Fibroblast of the aortic adventitia (primary cell): ENCODE measurements around the gene TBPL1. TPM values are rescaled to one million over a fixed set of nuclear protein-coding genes. Genes with fewer than 3 reads are reported as not detected.

ENCODE experiments used
- DNase-seq: peaks from one replicate; pipeline ENCODE4 v3.0.0-alpha.2; 2010; ENCODE audit warnings: low read depth
- H3K4me3 ChIP-seq: 2 replicates; pipeline ENCODE4 v1.5.1; 2011; ENCODE audit warnings: low read depth, mild to moderate bottlenecking, control low read depth, low read length, moderate library complexity
- total RNA-seq: library from RNA; depleted of rRNA; stranded (reverse); fragments of >200 nt; gene quantifications from 2 replicates; pipeline ENCODE4 v1.2.3, GENCODE V29; 2012; ENCODE audit warnings: low replicate concordance
- TF ChIP-seq, protein P1 (sequence below): IDR thresholded peaks from 2 replicates; pipeline ENCODE4 v1.5.1; 2011; ENCODE audit warnings: mild to moderate bottlenecking, low read length, control low read depth, inconsistent platforms; ENCODE audit not compliant: insufficient read depth

Gene TBPL1
- total RNA-seq, 1 donor, result 30.2 TPM

DNA sequence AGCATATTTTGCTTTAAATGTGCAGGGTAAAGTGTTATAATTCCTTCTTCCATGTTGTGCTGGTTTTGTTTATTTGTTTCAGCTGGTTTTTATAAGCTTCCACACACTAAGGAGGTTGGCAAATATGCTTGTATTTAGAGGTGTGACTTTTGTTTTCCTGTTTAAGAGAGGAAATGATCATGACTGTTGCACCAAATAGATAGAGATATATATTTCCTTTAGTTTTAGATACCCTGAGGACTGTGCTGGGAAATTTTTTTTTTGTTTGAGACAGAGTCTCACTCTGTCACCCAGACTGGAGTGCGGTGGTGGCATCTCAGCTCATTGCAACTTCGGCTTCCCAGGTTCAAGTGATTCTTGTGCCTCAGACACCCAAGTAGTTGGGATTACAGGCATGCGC lies 5.8 kb downstream of the TBPL1 start:
- no peak for DNase-seq
- no peak overlapping the region for H3K4me3 ChIP-seq
- TF ChIP-seq, protein P1, sequence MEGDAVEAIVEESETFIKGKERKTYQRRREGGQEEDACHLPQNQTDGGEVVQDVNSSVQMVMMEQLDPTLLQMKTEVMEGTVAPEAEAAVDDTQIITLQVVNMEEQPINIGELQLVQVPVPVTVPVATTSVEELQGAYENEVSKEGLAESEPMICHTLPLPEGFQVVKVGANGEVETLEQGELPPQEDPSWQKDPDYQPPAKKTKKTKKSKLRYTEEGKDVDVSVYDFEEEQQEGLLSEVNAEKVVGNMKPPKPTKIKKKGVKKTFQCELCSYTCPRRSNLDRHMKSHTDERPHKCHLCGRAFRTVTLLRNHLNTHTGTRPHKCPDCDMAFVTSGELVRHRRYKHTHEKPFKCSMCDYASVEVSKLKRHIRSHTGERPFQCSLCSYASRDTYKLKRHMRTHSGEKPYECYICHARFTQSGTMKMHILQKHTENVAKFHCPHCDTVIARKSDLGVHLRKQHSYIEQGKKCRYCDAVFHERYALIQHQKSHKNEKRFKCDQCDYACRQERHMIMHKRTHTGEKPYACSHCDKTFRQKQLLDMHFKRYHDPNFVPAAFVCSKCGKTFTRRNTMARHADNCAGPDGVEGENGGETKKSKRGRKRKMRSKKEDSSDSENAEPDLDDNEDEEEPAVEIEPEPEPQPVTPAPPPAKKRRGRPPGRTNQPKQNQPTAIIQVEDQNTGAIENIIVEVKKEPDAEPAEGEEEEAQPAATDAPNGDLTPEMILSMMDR, result no peak

DNA sequence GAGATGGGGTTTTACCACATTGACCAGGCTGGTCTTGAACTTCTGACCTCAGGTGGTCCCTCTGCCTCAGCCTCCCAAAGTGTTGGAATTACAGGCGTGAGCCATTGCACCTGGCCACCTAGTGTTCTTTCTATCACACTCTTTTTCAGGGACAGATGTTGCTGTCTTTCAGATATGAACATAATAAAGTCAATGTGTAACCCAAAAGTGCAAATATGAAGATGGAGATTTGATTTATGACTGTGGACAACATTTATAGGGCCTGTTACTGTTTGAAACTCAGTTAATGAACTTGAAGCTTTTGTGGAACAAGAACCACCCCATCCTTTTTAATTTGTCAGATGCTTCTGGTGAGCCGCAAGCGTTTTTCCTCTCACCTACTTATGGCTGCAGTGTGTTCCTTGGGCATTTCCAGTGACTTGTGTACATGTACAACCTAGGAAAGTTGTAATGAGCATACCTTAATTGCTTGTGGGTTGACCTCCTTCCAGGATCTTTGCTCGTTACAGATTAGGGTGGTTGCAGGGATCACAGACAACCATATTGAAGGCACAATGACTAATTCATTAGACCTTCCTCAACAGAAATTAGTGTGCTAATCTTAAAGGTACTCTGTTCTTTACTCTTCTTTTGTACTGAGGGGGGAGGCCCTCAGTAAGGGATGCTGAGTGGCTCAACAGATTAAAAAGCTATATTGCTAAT lies 6.8 kb downstream of the TBPL1 start:
- no peak for DNase-seq
- no peak overlapping the region for H3K4me3 ChIP-seq
- TF ChIP-seq, protein P1, result no peak

DNA sequence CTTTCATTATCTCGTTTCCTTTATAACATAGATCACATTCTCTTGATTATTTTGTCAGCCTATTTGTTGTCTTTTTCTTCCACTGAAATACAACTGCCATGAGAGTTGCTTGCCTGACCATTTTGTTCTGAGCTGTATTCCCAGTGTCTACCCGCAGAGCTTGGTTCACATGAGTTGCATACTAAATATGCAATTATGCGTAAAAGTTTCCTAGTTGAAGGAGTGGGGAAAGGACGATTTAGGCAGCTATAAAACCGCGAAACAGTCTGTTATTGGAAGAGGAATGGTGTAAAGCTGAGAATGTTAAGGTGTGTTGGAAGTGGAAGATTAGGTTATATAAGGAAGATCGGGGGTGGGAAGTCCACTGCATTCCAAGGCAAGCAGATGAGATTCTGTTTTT lies 8.8 kb downstream of the TBPL1 start:
- TF ChIP-seq, protein P1, result no peak
- H3K4me3 ChIP-seq, result no peak overlapping the region
- no peak for DNase-seq

DNA sequence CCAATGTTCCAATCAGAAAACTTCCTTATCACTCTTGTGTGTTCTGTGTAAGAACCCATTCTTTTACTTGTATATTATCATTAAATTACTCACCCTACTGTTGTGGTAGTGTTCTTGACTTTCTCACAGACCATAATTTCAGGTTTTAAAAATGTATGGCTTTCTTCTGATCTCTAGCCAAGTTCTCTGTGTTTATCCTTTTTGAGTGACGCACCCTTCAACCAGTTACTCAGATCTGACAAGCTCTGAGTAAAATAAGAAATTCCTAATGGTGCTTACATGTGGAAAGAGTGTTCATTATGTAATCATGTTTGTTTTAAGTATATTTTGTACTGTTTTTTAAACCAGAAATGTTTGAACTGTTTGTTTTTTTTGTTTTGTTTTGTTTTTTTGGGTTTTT lies 11.0 kb downstream of the TBPL1 start:
- TF ChIP-seq, protein P1, result no peak
- peak; percentile 72 for DNase-seq
- H3K4me3 ChIP-seq, result no peak overlapping the region

DNA sequence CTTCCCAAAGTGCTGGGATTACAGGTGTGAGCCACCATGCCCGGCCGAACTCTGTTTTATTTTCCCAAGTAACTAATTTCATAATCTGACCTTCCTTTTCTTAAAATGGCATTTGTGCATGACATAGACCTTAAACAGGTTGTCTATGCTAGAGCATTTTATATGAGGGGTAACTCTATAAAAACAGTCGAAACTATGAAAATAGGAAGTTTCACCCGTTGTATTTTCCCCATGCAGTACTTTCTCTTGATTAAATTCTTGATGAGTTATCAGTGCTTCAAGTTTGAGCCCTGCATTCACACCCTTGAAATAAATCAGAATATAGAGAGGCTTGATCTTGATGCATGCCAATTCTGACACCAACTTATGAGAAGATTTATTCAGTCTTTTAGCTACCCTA lies 11.7 kb downstream of the TBPL1 start:
- TF ChIP-seq, protein P1, result no peak
- H3K4me3 ChIP-seq, result no peak overlapping the region
- DNase-seq, result no peak

DNA sequence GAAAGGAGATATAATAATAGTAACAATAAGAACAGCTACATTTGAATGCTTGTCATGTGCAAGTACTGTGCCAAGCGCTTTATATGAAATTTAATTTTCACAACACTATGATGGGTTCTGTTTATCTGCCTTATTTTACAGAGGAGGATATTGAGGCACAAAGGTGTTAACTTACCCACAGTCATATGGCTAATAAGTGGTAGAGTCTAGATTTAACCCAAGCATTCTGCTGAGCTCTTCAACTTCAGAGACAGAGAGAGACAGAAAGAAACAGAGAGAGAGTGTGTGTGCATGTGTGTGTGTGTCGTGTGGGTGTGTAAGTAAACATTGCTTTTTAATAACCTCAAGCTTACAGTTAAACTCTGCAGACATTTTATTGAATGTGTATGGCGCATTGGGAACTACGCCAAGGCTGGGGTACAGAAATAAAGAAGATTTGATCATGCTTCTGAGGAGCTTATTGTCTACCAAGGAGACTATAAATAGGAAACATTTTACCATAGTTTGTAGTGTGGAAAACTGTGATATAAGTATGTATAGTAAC lies 12.9 kb downstream of the TBPL1 start:
- DNase-seq, result no peak
- TF ChIP-seq, protein P1, result no peak

More for the DNA sequence above, 12.9 kb downstream of the TBPL1 start:
- H3K4me3 ChIP-seq, result no peak overlapping the region
